ENCODE data around the gene ASTN2.

DNA sequence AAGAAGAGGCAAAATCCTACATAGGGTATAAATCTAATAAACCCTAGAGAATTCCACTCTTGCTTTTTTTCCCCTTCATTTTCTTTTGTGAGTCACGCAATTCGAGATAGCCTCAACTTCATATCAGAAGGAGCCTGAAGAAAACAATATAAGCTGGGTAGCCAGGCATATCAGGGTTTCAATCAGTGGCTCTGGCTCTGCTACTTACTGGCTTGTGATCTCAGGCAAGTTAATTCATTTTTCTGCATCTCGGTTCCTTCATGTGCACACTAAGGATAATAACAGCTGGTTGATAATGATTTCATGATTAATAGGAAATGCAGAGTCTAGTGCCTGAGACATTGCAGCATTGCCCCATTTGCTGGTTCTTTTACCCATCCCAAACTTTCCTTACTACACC lies 46.5 kb upstream of the ASTN2 start:
- TF ChIP-seq, protein P1, sequence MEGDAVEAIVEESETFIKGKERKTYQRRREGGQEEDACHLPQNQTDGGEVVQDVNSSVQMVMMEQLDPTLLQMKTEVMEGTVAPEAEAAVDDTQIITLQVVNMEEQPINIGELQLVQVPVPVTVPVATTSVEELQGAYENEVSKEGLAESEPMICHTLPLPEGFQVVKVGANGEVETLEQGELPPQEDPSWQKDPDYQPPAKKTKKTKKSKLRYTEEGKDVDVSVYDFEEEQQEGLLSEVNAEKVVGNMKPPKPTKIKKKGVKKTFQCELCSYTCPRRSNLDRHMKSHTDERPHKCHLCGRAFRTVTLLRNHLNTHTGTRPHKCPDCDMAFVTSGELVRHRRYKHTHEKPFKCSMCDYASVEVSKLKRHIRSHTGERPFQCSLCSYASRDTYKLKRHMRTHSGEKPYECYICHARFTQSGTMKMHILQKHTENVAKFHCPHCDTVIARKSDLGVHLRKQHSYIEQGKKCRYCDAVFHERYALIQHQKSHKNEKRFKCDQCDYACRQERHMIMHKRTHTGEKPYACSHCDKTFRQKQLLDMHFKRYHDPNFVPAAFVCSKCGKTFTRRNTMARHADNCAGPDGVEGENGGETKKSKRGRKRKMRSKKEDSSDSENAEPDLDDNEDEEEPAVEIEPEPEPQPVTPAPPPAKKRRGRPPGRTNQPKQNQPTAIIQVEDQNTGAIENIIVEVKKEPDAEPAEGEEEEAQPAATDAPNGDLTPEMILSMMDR (IDR thresholded peaks at IDR 0.05 in 2 of 3, conservative IDR thresholded peaks at IDR 0.05 in 1 of 3; ENCODE audit: borderline replicate concordance in 1 of 3, insufficient read depth in 1 of 3, low read depth in 2 of 3, low read length in 2 of 3): no peak
- TF ChIP-seq POLR2A (IDR thresholded peaks at IDR 0.05; ENCODE audit: borderline replicate concordance, extremely low read depth, insufficient read depth, insufficient read length) (no peak), SIN3A (IDR thresholded peaks at IDR 0.05; ENCODE audit: low read depth) (no peak), ZNF274 (IDR thresholded peaks at IDR 0.05; ENCODE audit: low read depth, low read length) (no peak), EGR1 (IDR thresholded peaks at IDR 0.05; ENCODE audit: low read depth) (no peak)
- TF ChIP-seq, protein P2, sequence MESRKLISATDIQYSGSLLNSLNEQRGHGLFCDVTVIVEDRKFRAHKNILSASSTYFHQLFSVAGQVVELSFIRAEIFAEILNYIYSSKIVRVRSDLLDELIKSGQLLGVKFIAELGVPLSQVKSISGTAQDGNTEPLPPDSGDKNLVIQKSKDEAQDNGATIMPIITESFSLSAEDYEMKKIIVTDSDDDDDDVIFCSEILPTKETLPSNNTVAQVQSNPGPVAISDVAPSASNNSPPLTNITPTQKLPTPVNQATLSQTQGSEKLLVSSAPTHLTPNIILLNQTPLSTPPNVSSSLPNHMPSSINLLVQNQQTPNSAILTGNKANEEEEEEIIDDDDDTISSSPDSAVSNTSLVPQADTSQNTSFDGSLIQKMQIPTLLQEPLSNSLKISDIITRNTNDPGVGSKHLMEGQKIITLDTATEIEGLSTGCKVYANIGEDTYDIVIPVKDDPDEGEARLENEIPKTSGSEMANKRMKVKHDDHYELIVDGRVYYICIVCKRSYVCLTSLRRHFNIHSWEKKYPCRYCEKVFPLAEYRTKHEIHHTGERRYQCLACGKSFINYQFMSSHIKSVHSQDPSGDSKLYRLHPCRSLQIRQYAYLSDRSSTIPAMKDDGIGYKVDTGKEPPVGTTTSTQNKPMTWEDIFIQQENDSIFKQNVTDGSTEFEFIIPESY (IDR thresholded peaks at IDR 0.05; ENCODE audit: extremely low read depth, insufficient replicate concordance, low read length): no peak
- TF ChIP-seq, protein P3, sequence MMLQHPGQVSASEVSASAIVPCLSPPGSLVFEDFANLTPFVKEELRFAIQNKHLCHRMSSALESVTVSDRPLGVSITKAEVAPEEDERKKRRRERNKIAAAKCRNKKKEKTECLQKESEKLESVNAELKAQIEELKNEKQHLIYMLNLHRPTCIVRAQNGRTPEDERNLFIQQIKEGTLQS (IDR thresholded peaks at IDR 0.05): no peak
